Glomerular visceral epithelial cell (primary cell): ENCODE measurements around the gene ZNF576.
"Not testable (repeated sequence)": the region's sequence is repeated elsewhere in the genome, so short reads cannot be mapped to it uniquely, and the experiment has no call there.

Experiments used
- DNase-seq: peaks from one replicate; pipeline ENCODE4 v3.0.0-alpha.2; 2016; ENCODE audit errors: extremely low spot score

The ZNF576 gene

DNA sequence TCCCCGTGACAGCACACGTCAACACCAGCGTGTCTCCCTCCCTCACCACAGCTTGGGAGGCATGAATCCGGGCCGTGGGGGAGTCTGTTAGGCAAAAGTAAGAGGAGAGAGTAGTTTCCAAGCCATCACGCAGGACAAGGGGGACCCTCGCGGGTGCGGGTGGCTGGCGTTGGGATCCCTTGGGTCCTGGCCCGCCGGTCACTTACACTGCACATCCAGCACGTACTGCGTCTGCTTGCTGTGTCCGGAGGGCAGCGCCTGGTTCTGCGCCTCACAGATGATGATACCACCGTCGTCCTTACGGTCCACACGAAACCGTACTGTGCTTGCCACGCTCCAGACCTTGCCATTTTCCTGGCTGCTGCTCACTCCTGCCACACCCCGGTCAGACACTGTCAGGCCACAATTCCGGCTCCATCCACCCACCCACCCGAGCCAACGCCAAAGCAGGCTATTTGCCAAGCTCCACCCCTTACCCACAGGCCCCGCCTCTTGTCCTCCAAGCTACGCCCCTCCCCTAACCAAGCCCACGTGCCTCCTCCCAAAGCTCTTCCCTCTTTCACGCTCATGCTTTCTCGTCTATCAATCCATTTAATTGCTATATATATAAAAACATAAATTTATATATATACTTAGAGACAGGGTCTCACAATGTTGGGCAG lies 29.7 kb downstream of the ZNF576 start:
- no peak for DNase-seq

DNA sequence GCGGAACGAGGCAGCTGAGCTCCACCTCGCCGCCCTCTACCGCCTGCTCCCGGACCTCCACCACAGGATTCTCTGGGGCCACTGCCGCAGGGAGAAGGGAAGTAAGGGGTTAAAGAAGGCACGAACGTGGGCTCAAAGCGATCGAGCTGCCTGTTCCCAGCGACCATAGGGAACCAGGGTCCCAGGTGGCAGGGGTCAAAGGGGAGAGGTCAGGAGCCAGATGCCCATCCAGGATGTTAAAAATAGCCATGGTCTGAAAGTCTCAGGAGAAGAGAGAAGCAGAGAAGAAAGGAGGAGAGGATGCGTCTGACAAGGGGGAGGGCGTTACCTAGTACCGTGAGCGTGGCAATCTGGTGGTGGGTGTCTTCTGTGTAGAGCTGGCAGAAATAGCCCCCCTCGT lies 30.4 kb downstream of the ZNF576 start:
- no peak for DNase-seq

DNA sequence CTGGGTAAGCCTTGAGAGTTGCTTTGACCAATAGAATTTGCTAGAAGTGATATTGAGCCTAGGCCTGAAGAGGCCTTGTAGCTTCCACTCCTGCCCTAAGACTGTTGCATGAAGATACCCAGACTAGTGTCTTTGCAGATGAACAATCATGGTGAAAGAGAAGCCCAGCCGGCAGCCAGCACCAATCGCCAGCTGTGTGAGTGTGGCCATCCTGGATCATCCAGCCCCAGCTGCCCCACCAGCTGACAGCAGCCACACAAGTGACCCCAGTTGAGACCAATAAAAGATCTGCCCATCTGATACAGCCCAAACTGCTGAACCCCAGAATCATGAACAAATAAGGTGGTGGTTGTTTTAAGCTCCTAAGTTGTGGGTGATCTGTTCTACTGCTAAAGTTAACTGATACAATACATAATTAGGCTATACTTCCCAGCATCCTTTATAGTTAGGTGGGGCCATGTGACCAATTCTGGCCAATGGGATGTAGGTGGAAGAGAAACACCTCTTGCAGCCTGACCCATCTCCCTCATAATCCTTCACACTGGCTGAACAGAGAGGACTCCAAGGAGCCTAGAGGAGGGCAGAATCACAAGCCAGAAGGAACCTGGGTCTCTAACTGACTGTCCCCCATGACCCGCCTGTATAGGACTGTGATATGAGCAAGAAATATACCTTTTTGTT lies 32.4 kb downstream of the ZNF576 start:
- no peak for DNase-seq

DNA sequence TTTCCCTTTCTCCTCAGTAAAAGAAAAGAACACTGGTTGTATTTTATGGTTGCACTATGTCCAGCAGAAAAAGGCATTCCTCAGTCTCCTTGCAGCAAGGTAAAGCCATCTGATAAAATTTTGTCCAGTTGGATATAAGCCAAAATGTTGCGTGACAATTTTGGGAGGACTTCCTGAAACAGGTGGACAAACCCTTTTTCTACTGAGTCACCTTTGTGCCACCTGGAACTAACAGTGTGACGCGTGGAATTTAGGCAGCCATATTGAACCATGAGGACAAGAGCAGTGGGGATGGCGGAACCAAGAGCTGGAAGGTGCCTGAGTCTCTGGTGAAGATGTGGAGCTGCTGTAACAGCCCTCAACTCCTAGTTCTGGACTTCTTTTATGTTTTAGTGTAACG lies 35.1 kb downstream of the ZNF576 start:
- DNase-seq = no peak

- no peak for DNase-seq
Observed at GRCh38 chr19:43633520-43633919, 37.1 kb downstream of the ZNF576 start.

DNA sequence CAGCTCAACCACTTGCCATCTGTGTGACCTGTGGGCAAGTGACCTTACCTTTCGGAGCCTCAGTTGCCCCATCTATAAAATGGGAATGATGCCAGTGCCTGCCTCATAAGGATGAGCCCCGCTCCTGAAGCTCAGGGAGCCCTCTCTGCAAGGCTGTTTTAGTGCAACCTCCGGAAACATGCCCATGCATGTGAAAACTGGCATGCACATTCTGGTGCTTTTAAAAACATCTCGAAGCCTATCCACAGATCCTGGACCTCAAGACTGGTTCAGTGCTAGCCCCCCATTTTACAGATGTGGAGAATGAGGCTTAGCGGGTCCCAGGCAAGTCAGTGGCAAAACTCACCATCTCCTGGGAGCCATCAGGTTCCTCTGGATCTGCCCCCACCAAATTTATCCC lies 37.7 kb downstream of the ZNF576 start:
- DNase-seq = no peak

GRCh38 chr19:43634506-43634871 lies 38.1 kb downstream of the ZNF576 start:
- DNase-seq = no peak

- no peak for DNase-seq
Observed at GRCh38 chr19:43634872-43635560, 38.6 kb downstream of the ZNF576 start.

DNA sequence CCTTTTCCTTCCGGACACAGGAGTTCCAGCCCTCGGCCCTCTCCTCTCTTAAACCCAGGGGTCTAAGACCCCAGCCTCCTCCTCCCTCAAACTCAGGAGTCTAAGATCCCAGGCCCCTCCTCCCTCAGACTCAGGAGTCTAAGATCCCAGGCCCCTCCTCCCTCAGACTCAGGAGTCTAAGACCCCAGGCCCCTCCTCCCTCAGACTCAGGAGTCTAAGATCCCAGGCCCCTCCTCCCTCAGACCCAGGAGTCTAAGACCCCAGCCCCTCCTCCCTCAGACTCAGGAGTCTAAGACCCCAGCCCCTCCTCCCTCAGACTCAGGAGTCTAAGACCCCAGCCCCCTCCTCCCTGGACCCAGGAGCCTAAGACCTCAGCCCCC lies 39.2 kb downstream of the ZNF576 start:
- DNase-seq = not testable (repeated sequence)

DNA sequence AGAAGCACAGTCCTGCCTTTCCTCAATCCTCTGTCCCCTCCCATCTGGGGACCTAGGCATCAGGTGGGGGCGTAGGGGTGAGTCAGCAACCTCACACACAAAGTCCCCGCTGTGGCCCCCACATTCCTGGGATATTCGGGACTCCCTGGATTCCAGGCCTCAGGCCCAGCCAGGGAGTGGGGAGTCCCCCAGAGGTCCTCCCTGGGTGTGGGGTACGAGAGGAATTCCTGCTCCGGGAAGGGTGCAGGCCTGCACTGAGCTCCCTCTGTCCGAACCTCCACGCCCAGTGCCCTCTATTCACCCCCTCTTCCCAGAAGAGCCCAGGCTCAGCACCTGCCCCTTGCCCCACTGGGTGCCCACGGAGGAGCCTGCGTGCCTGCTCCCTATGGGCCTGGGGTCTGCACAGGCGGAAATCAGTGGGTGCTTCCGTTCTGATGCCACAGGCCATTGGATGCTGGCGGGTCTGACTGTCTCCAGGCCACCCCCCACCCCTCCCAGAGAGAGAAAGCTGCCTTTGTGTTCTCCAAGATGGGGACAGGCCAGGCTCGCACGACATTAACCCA lies 39.8 kb downstream of the ZNF576 start:
- DNase-seq = peak; percentile 38

- DNase-seq = no peak
Observed at GRCh38 chr19:43638214-43638994, 42.0 kb downstream of the ZNF576 start.

GRCh38 chr19:43638995-43639518 lies 42.7 kb downstream of the ZNF576 start:
- no peak for DNase-seq

DNA sequence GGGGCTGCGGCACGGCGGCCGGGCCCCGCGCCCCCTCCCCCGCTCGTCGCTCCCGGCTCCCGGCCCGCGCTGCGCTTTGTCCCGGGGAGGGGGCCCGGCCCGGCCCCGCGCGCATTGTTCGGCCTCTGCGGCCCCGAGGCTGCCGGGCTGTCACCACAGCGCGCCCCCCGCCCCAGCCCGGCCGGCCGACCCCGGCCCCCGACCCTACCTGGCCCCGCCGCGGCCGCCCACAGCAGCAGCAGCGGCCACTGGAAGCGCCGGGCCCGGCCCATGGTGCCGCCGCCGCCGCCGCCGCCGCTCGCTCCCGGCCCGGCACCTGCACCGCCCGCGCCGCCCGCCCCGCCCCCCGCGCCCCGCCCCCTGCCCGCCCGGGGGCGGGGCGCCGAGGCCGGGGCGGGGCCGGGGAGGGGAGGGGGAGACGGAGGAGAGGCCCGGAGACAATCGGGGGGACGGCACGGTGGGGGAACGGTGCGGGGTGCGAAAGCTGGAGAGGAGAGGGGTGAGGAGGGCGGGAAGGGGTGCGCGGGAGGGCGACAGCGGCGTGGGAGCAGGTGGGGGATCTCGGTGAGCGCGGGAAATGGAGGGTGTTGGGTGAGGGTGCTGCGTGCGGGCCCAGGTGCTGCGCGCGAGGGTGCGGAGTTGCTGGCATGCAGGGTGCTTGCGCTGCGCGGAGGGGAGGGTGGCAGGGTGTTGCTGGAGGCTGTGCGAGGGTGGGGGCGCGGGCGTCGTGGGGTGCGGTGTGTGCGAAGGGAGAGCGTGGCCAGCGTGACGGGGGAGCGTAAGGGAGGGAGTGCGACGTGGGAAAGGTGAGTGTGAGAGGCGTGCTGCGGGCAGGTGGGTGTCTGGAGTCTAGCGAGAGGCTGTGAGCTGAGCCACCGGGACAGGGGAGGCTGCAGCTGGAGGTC lies 43.4 kb downstream of the ZNF576 start, which contains the start of gene CADM4:
Gene CADM4 (minus strand): TSS at position 332 of the 905 bp plus-strand sequence. CDS start 60 bp downstream, at position 272.
- peak; percentile 44 for DNase-seq

DNA sequence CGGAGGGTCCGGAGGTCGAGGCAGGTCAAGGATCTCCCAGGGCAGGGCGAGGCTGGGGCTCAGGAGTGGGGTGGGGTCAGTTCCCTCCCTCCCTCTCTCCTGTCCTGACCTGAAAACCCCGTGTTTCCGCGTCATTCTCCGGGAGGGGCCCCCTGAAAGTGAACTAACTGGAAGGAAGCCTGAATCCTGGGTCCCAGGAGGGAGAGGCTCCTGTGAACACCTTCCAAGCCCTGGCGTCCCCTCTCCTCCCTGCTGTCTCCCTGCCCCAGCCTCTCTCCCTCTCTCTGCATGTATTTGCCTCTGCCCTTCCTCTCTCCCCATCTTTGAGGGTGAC lies 44.0 kb downstream of the ZNF576 start:
- no peak for DNase-seq

DNA sequence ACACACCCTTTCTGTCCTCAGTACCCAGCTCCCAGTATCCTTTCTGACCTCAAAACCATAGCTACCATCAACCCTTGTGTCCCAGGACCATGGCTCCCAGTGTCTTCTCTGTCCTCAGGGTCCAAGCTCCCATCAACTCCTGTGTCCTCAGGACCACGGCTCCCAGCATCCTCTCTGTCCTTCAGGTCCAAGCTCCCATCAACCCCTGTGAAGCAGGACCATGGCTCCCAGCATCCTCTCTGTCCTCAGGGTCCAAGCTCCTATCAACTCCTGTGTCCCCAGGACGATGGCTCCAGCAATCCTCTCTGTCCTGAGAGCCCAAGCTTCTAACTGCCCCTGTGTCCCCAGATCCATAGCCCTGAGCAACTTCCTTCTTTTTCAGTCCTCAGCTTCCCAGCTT lies 44.9 kb downstream of the ZNF576 start:
- DNase-seq = no peak

- no peak for DNase-seq
Observed at GRCh38 chr19:43642531-43642930, 46.1 kb downstream of the ZNF576 start.

- no peak for DNase-seq
Observed at GRCh38 chr19:43643326-43643725, 46.9 kb downstream of the ZNF576 start.

- no peak for DNase-seq
Observed at GRCh38 chr19:43644181-43644580, 47.8 kb downstream of the ZNF576 start.

DNA sequence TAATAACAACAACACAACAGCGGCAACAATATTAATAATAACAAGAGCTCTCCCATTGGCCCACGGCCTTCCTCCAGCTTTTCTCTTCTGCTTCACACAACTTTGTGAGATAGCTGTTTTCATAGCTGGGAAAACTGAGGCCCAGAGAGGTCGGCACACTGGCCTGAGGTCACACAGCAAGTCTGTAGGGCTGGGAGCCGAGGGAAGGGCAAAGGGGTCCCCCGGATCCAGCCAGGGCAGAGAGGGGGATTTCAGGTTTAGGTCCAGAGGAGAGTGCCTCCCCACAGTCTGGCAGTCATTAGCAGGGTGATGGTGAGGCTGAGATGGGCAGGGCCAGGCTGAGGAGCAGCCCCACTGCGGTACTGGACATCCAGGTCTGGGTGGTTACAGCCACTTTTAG lies 52.2 kb downstream of the ZNF576 start:
- no peak for DNase-seq

GRCh38 chr19:43649514-43649913 lies 53.1 kb downstream of the ZNF576 start:
- no peak for DNase-seq

GRCh38 chr19:43650276-43650675 lies 53.9 kb downstream of the ZNF576 start:
- not testable (repeated sequence) for DNase-seq
